ENCODE data around the gene USP49. TPM values are rescaled to one million over a fixed set of nuclear protein-coding genes. Genes with fewer than 3 reads are reported as not detected.

The USP49 gene
- total and polyA plus RNA-seq, 7 experiments from 2014 or later, result 0.44 to 6.0 (median 2.4) TPM

DNA sequence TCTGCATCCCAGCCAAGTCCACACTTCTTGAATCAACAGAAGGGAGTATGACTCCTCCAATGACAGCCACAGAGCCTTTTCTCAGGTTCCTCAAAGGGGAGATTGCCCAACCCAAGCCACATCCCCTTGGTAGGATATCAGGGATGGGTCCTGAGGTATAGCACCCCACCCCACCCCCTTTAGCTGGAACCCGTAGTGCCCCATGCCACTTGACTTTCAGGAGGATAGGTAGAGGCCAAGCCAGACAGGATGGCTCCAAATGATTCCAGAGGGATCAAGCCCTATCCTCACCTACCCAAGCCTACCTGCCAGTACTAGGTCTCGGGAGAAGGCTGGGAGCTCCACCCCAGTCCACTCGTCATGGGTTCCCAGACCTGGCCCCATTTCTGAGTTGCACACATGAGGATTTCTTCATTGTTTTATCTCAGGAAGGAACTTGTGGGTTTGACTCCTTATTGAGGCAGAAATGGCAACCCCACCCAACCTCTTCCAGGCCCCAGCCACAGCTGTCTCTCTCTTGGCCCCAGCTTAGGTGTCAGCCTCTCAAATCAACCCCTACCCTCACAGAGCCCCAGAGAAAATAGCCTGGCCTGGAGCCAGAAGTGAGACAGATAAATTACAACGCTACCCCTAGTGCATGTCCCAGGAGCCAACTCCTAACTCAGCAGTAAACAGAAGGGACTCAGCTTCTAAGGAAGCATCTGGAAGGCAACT, 42.8 kb upstream of the USP49 start:
- Mint-ChIP-seq H3K36me3 (peaks cover 6 to 59% (median 16%) of the 10 kb centered on the region in 5 donors), H3K27me3 (no peaks in the 10 kb centered on the region), H3K9me3 (peaks cover 0 to 9% (median 0%) of the 10 kb centered on the region in 11 donors), H3K27ac (peak overlapping the region; percentile 90 to 97 (median 93)), H3K4me1 (peaks cover 51 to 77% (median 72%) of the 10 kb centered on the region in 7 donors), H3K4me3 (peak overlapping the region; percentile 64 to 100 (median 92))
- H3K27me3 ChIP-seq (ENCODE audit: control insufficient read depth in 2 of 2, insufficient read depth in 2 of 2, low read length in 2 of 2), result no peaks in the 10 kb centered on the region
- DNase-seq, result peak in 7 of 9 donors; percentile 66 to 81 (median 75)
- peak overlapping the region; percentile 68 for H3K4me3 ChIP-seq (ENCODE audit: low read length)
- peak; percentile 46 for ATAC-seq
- peaks cover 15 to 48% (median 20%) of the 10 kb centered on the region in 3 experiments for H3K36me3 ChIP-seq (ENCODE audit: control insufficient read depth in 2 of 3, insufficient read depth in 3 of 3, low read length in 3 of 3)
- H3K27ac ChIP-seq (ENCODE audit: low read depth, low read length), result peak overlapping the region; percentile 76
- POLR2A ChIA-PET, result interaction anchor here (0.8 to 11.8 kb wide), 11 partner anchors 11 to 107 kb away, joined by 3 to 180 read pairs (median 4); partner anchors contain the start of genes BYSL, MED20, TAF8 and USP49
- H3K4me1 ChIP-seq (ENCODE audit: control insufficient read depth in 2 of 2, insufficient read depth in 2 of 2, low read length in 2 of 2), result peaks cover 66 to 70% of the 10 kb centered on the region in 2 donors
- intact Hi-C loops (cut with micrococcal nuclease), result loop anchor here (1.0 to 10.0 kb wide), 8 partner anchors 17 to 1697 kb away; partner anchors contain the start of genes BYSL (in 1 of the 2), MAD2L1BP (in 1 of the 2), MED20 (in 1 of the 2) and TFEB (in 1 of the 2)
- CTCF ChIA-PET, result interaction anchor here (0.6 to 4.5 kb wide), 13 partner anchors 10 to 111 kb away, joined by 3 to 32 read pairs (median 5); partner anchors contain the start of genes BYSL and MED20
- no peaks in the 10 kb centered on the region for H3K9me3 ChIP-seq (ENCODE audit: control insufficient read depth in 2 of 3, low read length in 3 of 3)

DNA sequence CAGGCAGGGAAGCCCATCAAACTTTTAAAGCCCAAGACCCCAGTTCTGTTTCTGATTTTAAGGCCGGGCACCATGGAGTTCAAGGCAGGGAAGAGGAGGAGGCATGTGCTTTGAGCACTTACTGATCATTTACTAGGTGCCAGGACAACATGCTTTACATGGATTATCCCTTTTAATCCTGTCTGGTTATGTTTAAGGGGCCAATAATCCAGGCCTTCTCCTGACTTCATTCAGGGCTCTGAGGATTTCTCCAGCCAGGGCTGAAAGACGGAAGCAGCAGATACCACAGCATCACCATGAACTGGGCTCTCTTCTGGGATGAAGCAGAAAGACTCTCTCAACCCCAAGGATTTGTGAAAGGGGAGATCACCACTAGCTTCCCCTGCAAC, 42.3 kb upstream of the USP49 start:
- Mint-ChIP-seq H3K27me3 (no peaks in the 10 kb centered on the region), H3K27ac (peak overlapping the region; percentile 90 to 97 (median 93)), H3K4me3 (peak overlapping the region; percentile 64 to 100 (median 90)), H3K4me1 (peaks cover 52 to 79% (median 75%) of the 10 kb centered on the region in 7 donors), H3K9me3 (peaks cover 0 to 9% (median 0%) of the 10 kb centered on the region in 11 donors), H3K36me3 (peaks cover 7 to 64% (median 19%) of the 10 kb centered on the region in 5 donors)
- ChIA-PET CTCF (interaction anchor here (0.6 to 4.5 kb wide), 9 partner anchors 10 to 112 kb away, joined by 3 to 27 read pairs (median 4); partner anchors contain the start of genes BYSL and MED20), POLR2A (interaction anchor here (1.0 to 11.8 kb wide), 6 partner anchors 11 to 108 kb away, joined by 3 to 180 read pairs (median 5); partner anchors contain the start of genes BYSL, MED20 and TAF8)
- Histone ChIP-seq H3K27ac (ENCODE audit: low read depth, low read length) (peak overlapping the region; percentile 76), H3K36me3 (ENCODE audit: control insufficient read depth in 2 of 3, insufficient read depth in 3 of 3, low read length in 3 of 3) (peaks cover 19 to 54% (median 20%) of the 10 kb centered on the region in 3 experiments), H3K4me1 (ENCODE audit: control insufficient read depth in 2 of 2, insufficient read depth in 2 of 2, low read length in 2 of 2) (peaks cover 64 to 68% of the 10 kb centered on the region in 2 donors), H3K4me3 (ENCODE audit: low read length) (peak overlapping the region; percentile 68), H3K27me3 (ENCODE audit: control insufficient read depth in 2 of 2, insufficient read depth in 2 of 2, low read length in 2 of 2) (no peaks in the 10 kb centered on the region), H3K9me3 (ENCODE audit: control insufficient read depth in 2 of 3, low read length in 3 of 3) (no peaks in the 10 kb centered on the region)
- no peak for ATAC-seq
- intact Hi-C loops (cut with micrococcal nuclease), result loop anchor here (2.0 to 10.0 kb wide), 5 partner anchors 35 to 1697 kb away; partner anchors contain the start of genes MAD2L1BP (in 1 of the 2), TFEB (in 1 of the 2) and TOMM6 (in 1 of the 2)
- no peak for DNase-seq

- Mint-ChIP-seq H3K27ac (peak overlapping the region; percentile 85 to 95 (median 90)), H3K4me1 (peaks cover 48 to 81% (median 74%) of the 10 kb centered on the region in 7 donors), H3K9me3 (peaks cover 0 to 7% (median 0%) of the 10 kb centered on the region in 11 donors), H3K36me3 (peaks cover 8 to 73% (median 26%) of the 10 kb centered on the region in 5 donors), H3K4me3 (peak overlapping the region; percentile 64 to 100 (median 90)), H3K27me3 (no peaks in the 10 kb centered on the region)
- peak; percentile 79 for ATAC-seq
- Histone ChIP-seq H3K27me3 (ENCODE audit: control insufficient read depth in 2 of 2, insufficient read depth in 2 of 2, low read length in 2 of 2) (no peaks in the 10 kb centered on the region), H3K36me3 (ENCODE audit: control insufficient read depth in 2 of 3, insufficient read depth in 3 of 3, low read length in 3 of 3) (peaks cover 20 to 66% (median 28%) of the 10 kb centered on the region in 3 experiments), H3K9me3 (ENCODE audit: control insufficient read depth in 2 of 3, low read length in 3 of 3) (no peaks in the 10 kb centered on the region), H3K4me1 (ENCODE audit: control insufficient read depth in 2 of 2, insufficient read depth in 2 of 2, low read length in 2 of 2) (peaks cover 57 to 61% of the 10 kb centered on the region in 2 donors), H3K4me3 (ENCODE audit: low read length) (peak overlapping the region; percentile 34), H3K27ac (ENCODE audit: low read depth, low read length) (peak overlapping the region; percentile 76)
- peak in 8 of 9 donors; percentile 52 to 72 (median 63) for DNase-seq
- POLR2A ChIA-PET, result interaction anchor here (0.5 to 11.8 kb wide), 6 partner anchors 9 to 735 kb away, joined by 3 to 180 read pairs (median 3); partner anchors contain the start of genes TAF8 and USP49
- CTCF ChIA-PET, result interaction anchor here (0.9 to 4.5 kb wide), 6 partner anchors 9 to 149 kb away, joined by 4 to 27 read pairs (median 6); partner anchors contain the start of genes BYSL, MED20 and TOMM6
- intact Hi-C loops (cut with micrococcal nuclease), result loop anchor here (1.0 to 10.0 kb wide), 12 partner anchors 15 to 1699 kb away; partner anchors contain the start of genes TOMM6 (in 2 of the 2), BYSL (in 1 of the 2), MAD2L1BP (in 1 of the 2) and MED20 (in 1 of the 2)
Observed at GRCh38 chr6:41936073-41936837, 41.1 kb upstream of the USP49 start.

- H3K27ac Mint-ChIP-seq, result peak overlapping the region; percentile 85 to 95 (median 90)
- H3K4me3 ChIP-seq (ENCODE audit: low read length), result peak overlapping the region; percentile 18
- H3K27me3 ChIP-seq (ENCODE audit: control insufficient read depth in 2 of 2, insufficient read depth in 2 of 2, low read length in 2 of 2), result no peaks in the 10 kb centered on the region
- H3K36me3 Mint-ChIP-seq, result peaks cover 8 to 71% (median 26%) of the 10 kb centered on the region in 5 donors
- ChIA-PET POLR2A (interaction anchor here (0.5 to 11.8 kb wide), 7 partner anchors 9 to 734 kb away, joined by 3 to 180 read pairs (median 3); partner anchors contain the start of genes BYSL, MED20, TAF8 and USP49), CTCF (interaction anchor here (1.2 to 4.5 kb wide), 5 partner anchors 8 to 109 kb away, joined by 3 to 27 read pairs (median 7); partner anchors contain the start of genes BYSL and MED20)
- no peaks in the 10 kb centered on the region for H3K27me3 Mint-ChIP-seq
- no peaks in the 10 kb centered on the region for H3K9me3 ChIP-seq (ENCODE audit: control insufficient read depth in 2 of 3, low read length in 3 of 3)
- no peak for DNase-seq
- peak overlapping the region; percentile 64 to 100 (median 90) for H3K4me3 Mint-ChIP-seq
- H3K36me3 ChIP-seq (ENCODE audit: control insufficient read depth in 2 of 3, insufficient read depth in 3 of 3, low read length in 3 of 3), result peaks cover 20 to 72% (median 33%) of the 10 kb centered on the region in 3 experiments
- H3K4me1 Mint-ChIP-seq, result peaks cover 51 to 81% (median 77%) of the 10 kb centered on the region in 7 donors
- peak overlapping the region; percentile 76 for H3K27ac ChIP-seq (ENCODE audit: low read depth, low read length)
- peaks cover 0 to 5% (median 0%) of the 10 kb centered on the region in 11 donors for H3K9me3 Mint-ChIP-seq
- ATAC-seq, result no peak
- intact Hi-C loops (cut with micrococcal nuclease), result loop anchor here (1.0 to 10.0 kb wide), 12 partner anchors 14 to 1699 kb away; partner anchors contain the start of genes TOMM6 (in 2 of the 2), BYSL (in 1 of the 2), MAD2L1BP (in 1 of the 2) and MED20 (in 1 of the 2)
- H3K4me1 ChIP-seq (ENCODE audit: control insufficient read depth in 2 of 2, insufficient read depth in 2 of 2, low read length in 2 of 2), result peaks cover 57 to 61% of the 10 kb centered on the region in 2 donors
Observed at GRCh38 chr6:41935685-41936072, 40.5 kb upstream of the USP49 start.

- Mint-ChIP-seq H3K27me3 (no peaks in the 10 kb centered on the region), H3K36me3 (peaks cover 8 to 66% (median 26%) of the 10 kb centered on the region in 5 donors), H3K9me3 (peaks cover 0 to 4% (median 0%) of the 10 kb centered on the region in 11 donors), H3K4me1 (peaks cover 48 to 77% (median 72%) of the 10 kb centered on the region in 7 donors), H3K27ac (peak overlapping the region in 7 of 9 donors; percentile 85 to 95 (median 90)), H3K4me3 (peak overlapping the region in 5 of 10 donors; percentile 14 to 100 (median 64))
- H3K4me3 ChIP-seq (ENCODE audit: low read length), result no peak overlapping the region
- ChIA-PET CTCF (interaction anchor here (0.5 to 4.5 kb wide), 5 partner anchors 8 to 616 kb away, joined by 3 to 27 read pairs (median 3); partner anchors contain the start of genes BYSL and MED20), POLR2A (interaction anchor here (1.2 to 11.8 kb wide), 3 partner anchors 8 to 110 kb away, joined by 4 to 180 read pairs (median 4); partner anchors contain the start of genes BYSL, MED20 and TAF8)
- intact Hi-C loops (cut with micrococcal nuclease), result loop anchor here in 1 of 2 donors (5.0 to 10.0 kb wide), 4 partner anchors 37 to 1700 kb away; partner anchors contain the start of genes MAD2L1BP and TOMM6
- no peak for DNase-seq
- ATAC-seq, result no peak
- H3K27ac ChIP-seq (ENCODE audit: low read depth, low read length), result peak overlapping the region; percentile 76
- no peaks in the 10 kb centered on the region for H3K9me3 ChIP-seq (ENCODE audit: control insufficient read depth in 2 of 3, low read length in 3 of 3)
- H3K36me3 ChIP-seq (ENCODE audit: control insufficient read depth in 2 of 3, insufficient read depth in 3 of 3, low read length in 3 of 3), result peaks cover 20 to 74% (median 37%) of the 10 kb centered on the region in 3 experiments
- peaks cover 52 to 57% of the 10 kb centered on the region in 2 donors for H3K4me1 ChIP-seq (ENCODE audit: control insufficient read depth in 2 of 2, insufficient read depth in 2 of 2, low read length in 2 of 2)
- H3K27me3 ChIP-seq (ENCODE audit: control insufficient read depth in 2 of 2, insufficient read depth in 2 of 2, low read length in 2 of 2), result no peaks in the 10 kb centered on the region
Observed at GRCh38 chr6:41935193-41935574, 40.0 kb upstream of the USP49 start.

Data from naive thymus-derived CD4-positive, alpha-beta T cell (primary cell).